ENCODE data around the gene H6PD. TPM values are rescaled to one million over a fixed set of nuclear protein-coding genes. Genes with fewer than 3 reads are reported as not detected.

The H6PD gene
- total and polyA plus RNA-seq, 4 donors = 28.9 to 134 (median 56.8) TPM

DNA sequence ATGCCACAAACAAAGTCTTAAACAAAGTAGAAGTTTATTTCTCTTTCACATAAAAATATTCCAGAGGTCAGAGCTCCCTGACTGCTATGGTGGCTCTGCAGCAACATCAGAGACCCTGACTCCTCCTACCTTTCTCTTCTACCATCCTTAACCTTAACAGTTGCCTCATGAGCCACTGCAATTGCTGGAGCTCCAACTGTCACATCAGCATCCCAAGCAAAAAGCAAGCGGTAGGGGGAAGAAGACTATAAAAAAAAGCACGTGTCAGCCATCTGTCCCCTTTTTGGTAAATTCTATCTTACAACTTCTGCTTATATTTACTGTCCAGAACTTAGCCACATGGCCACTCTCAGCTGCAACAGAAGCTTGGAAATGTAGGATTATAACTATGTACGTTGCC lies 21.8 kb upstream of the H6PD start:
- Histone ChIP-seq H3K9me3 (ENCODE audit: control insufficient read depth in 4 of 4, low read length in 3 of 4) (no peaks in the 10 kb centered on the region), H3K4me3 (ENCODE audit: low read depth in 1 of 3, low read length in 3 of 3) (no peak overlapping the region), H3K4me1 (ENCODE audit: control insufficient read depth in 4 of 4, insufficient read depth in 4 of 4, low read length in 3 of 4) (no peaks in the 10 kb centered on the region), H3K36me3 (ENCODE audit: control insufficient read depth in 4 of 4, insufficient read depth in 3 of 4, low read depth in 1 of 4, low read length in 3 of 4) (no peaks in the 10 kb centered on the region), H3K27me3 (ENCODE audit: control insufficient read depth in 4 of 4, insufficient read depth in 4 of 4, low read length in 3 of 4) (no peaks in the 10 kb centered on the region), H3K9ac (ENCODE audit: low read depth in 1 of 2, low read length in 2 of 2) (no peak overlapping the region), H3K27ac (ENCODE audit: low read depth in 1 of 2, low read length in 2 of 2) (no peak overlapping the region)
- DNase-seq (ENCODE audit: low spot score) = no peak
- TF ChIP-seq RXRA (IDR thresholded peaks at IDR 0.05) (no peak), TAF1 (conservative IDR thresholded peaks at IDR 0.05) (no peak), RAD21 (IDR thresholded peaks at IDR 0.05) (no peak), YY1 (IDR thresholded peaks at IDR 0.05) (no peak), HNF4G (IDR thresholded peaks at IDR 0.05) (no peak), NR2F2 (IDR thresholded peaks at IDR 0.05) (no peak), EGR1 (IDR thresholded peaks at IDR 0.05; ENCODE audit: low read depth in 2 of 2) (no peak), FOXA2 (IDR thresholded peaks at IDR 0.05) (no peak)
- TF ChIP-seq, protein P1, sequence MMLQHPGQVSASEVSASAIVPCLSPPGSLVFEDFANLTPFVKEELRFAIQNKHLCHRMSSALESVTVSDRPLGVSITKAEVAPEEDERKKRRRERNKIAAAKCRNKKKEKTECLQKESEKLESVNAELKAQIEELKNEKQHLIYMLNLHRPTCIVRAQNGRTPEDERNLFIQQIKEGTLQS (IDR thresholded peaks at IDR 0.05) = no peak
- TF ChIP-seq, protein P2, sequence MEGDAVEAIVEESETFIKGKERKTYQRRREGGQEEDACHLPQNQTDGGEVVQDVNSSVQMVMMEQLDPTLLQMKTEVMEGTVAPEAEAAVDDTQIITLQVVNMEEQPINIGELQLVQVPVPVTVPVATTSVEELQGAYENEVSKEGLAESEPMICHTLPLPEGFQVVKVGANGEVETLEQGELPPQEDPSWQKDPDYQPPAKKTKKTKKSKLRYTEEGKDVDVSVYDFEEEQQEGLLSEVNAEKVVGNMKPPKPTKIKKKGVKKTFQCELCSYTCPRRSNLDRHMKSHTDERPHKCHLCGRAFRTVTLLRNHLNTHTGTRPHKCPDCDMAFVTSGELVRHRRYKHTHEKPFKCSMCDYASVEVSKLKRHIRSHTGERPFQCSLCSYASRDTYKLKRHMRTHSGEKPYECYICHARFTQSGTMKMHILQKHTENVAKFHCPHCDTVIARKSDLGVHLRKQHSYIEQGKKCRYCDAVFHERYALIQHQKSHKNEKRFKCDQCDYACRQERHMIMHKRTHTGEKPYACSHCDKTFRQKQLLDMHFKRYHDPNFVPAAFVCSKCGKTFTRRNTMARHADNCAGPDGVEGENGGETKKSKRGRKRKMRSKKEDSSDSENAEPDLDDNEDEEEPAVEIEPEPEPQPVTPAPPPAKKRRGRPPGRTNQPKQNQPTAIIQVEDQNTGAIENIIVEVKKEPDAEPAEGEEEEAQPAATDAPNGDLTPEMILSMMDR (IDR thresholded peaks at IDR 0.05; ENCODE audit: low read depth, low read length, missing input control) = no peak
- TF ChIP-seq, protein P3, sequence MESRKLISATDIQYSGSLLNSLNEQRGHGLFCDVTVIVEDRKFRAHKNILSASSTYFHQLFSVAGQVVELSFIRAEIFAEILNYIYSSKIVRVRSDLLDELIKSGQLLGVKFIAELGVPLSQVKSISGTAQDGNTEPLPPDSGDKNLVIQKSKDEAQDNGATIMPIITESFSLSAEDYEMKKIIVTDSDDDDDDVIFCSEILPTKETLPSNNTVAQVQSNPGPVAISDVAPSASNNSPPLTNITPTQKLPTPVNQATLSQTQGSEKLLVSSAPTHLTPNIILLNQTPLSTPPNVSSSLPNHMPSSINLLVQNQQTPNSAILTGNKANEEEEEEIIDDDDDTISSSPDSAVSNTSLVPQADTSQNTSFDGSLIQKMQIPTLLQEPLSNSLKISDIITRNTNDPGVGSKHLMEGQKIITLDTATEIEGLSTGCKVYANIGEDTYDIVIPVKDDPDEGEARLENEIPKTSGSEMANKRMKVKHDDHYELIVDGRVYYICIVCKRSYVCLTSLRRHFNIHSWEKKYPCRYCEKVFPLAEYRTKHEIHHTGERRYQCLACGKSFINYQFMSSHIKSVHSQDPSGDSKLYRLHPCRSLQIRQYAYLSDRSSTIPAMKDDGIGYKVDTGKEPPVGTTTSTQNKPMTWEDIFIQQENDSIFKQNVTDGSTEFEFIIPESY (IDR thresholded peaks at IDR 0.05) = no peak
- WGBS = 87% methylated on average over 3 of the region's 3 CpGs

DNA sequence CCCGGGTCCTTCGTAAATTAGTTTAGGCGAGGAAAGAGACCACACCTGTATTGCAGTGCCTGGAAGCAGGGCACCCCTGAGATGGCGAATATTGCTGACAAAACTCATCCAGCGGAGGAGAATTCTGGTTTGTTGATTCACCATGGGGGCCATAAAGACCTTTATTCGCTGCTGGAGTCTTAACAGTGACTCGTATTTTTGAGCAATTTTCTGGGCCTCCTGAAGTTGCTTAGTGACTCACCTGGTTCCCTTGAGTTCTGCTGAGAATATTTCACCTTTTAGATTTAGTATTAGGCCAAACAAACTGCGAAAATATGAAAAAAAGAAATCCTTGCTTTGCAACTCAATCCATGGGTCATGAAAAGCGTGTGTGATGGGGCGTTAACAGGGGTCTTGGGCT lies 20.6 kb upstream of the H6PD start:
- H3K27me3 ChIP-seq (ENCODE audit: control insufficient read depth in 4 of 4, insufficient read depth in 4 of 4, low read length in 3 of 4) = no peaks in the 10 kb centered on the region
- 87% methylated on average over 10 of the region's 10 CpGs for WGBS

More for the DNA sequence above, 20.6 kb upstream of the H6PD start:
- Histone ChIP-seq H3K4me1 (ENCODE audit: control insufficient read depth in 4 of 4, insufficient read depth in 4 of 4, low read length in 3 of 4) (no peaks in the 10 kb centered on the region), H3K9ac (ENCODE audit: low read depth in 1 of 2, low read length in 2 of 2) (no peak overlapping the region), H3K4me3 (ENCODE audit: low read depth in 1 of 3, low read length in 3 of 3) (no peak overlapping the region), H3K27ac (ENCODE audit: low read depth in 1 of 2, low read length in 2 of 2) (no peak overlapping the region), H3K9me3 (ENCODE audit: control insufficient read depth in 4 of 4, low read length in 3 of 4) (no peaks in the 10 kb centered on the region), H3K36me3 (ENCODE audit: control insufficient read depth in 4 of 4, insufficient read depth in 3 of 4, low read depth in 1 of 4, low read length in 3 of 4) (no peaks in the 10 kb centered on the region)
- DNase-seq (ENCODE audit: low spot score) = no peak
- TF ChIP-seq HNF4A (conservative IDR thresholded peaks at IDR 0.05) (no peak), GABPA (IDR thresholded peaks at IDR 0.05 in 1 of 2, conservative IDR thresholded peaks at IDR 0.05 in 1 of 2) (no peak), FOXA1 (IDR thresholded peaks at IDR 0.05) (no peak), TAF1 (conservative IDR thresholded peaks at IDR 0.05) (no peak), HNF4G (IDR thresholded peaks at IDR 0.05) (no peak)
- TF ChIP-seq, protein P4, sequence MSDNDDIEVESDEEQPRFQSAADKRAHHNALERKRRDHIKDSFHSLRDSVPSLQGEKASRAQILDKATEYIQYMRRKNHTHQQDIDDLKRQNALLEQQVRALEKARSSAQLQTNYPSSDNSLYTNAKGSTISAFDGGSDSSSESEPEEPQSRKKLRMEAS (IDR thresholded peaks at IDR 0.05) = no peak
- TF ChIP-seq, protein P1 (IDR thresholded peaks at IDR 0.05) = no peak
- TF ChIP-seq, protein P5, sequence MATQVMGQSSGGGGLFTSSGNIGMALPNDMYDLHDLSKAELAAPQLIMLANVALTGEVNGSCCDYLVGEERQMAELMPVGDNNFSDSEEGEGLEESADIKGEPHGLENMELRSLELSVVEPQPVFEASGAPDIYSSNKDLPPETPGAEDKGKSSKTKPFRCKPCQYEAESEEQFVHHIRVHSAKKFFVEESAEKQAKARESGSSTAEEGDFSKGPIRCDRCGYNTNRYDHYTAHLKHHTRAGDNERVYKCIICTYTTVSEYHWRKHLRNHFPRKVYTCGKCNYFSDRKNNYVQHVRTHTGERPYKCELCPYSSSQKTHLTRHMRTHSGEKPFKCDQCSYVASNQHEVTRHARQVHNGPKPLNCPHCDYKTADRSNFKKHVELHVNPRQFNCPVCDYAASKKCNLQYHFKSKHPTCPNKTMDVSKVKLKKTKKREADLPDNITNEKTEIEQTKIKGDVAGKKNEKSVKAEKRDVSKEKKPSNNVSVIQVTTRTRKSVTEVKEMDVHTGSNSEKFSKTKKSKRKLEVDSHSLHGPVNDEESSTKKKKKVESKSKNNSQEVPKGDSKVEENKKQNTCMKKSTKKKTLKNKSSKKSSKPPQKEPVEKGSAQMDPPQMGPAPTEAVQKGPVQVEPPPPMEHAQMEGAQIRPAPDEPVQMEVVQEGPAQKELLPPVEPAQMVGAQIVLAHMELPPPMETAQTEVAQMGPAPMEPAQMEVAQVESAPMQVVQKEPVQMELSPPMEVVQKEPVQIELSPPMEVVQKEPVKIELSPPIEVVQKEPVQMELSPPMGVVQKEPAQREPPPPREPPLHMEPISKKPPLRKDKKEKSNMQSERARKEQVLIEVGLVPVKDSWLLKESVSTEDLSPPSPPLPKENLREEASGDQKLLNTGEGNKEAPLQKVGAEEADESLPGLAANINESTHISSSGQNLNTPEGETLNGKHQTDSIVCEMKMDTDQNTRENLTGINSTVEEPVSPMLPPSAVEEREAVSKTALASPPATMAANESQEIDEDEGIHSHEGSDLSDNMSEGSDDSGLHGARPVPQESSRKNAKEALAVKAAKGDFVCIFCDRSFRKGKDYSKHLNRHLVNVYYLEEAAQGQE (IDR thresholded peaks at IDR 0.05) = no peak

Measured in liver (tissue), 9 donors.